Bone marrow (tissue), 2 donors: ENCODE measurements around the gene GSTO1.

ENCODE experiments used
- DNase-seq, 2 donors: peaks; one replicate each; lab custom pipeline; 2025; lab: John Stamatoyannopoulos, UW

The GSTO1 gene

GRCh38 chr10:104303594-104304355 lies 49.1 kb downstream of the GSTO1 start:
- DNase-seq: no peak

GRCh38 chr10:104304356-104304745 lies 49.7 kb downstream of the GSTO1 start:
- no peak for DNase-seq

- no peak for DNase-seq
Measured at GRCh38 chr10:104304927-104305326, 50.2 kb downstream of the GSTO1 start.

GRCh38 chr10:104306897-104307296 lies 52.2 kb downstream of the GSTO1 start:
- no peak for DNase-seq

- no peak for DNase-seq
Measured at GRCh38 chr10:104307576-104308438, 53.1 kb downstream of the GSTO1 start.

GRCh38 chr10:104308439-104308903 lies 53.8 kb downstream of the GSTO1 start:
- no peak for DNase-seq

- no peak for DNase-seq
Measured at GRCh38 chr10:104309980-104310978, 55.6 kb downstream of the GSTO1 start.

- DNase-seq: no peak
Measured at GRCh38 chr10:104311184-104311720, 56.6 kb downstream of the GSTO1 start.

GRCh38 chr10:104314591-104315485 lies 60.1 kb downstream of the GSTO1 start:
- no peak for DNase-seq

- DNase-seq: no peak
Measured at GRCh38 chr10:104315486-104315921, 60.8 kb downstream of the GSTO1 start.

GRCh38 chr10:104316321-104317099 lies 61.8 kb downstream of the GSTO1 start:
- no peak for DNase-seq
